Cardiac atrium fibroblast (primary cell): Measurements from ENCODE around the gene SLTM. TPM values are rescaled to one million over a fixed set of nuclear protein-coding genes. Genes with fewer than 3 reads are reported as not detected.

Experiments
- total RNA-seq: library from RNA; depleted of rRNA; stranded (reverse); fragments of >200 nt; gene quantifications from 2 replicates; pipeline ENCODE4 v1.2.3, GENCODE V29; 2015

Gene SLTM
- total RNA-seq: 19.6 and 37.2 TPM in 2 replicates

DNA sequence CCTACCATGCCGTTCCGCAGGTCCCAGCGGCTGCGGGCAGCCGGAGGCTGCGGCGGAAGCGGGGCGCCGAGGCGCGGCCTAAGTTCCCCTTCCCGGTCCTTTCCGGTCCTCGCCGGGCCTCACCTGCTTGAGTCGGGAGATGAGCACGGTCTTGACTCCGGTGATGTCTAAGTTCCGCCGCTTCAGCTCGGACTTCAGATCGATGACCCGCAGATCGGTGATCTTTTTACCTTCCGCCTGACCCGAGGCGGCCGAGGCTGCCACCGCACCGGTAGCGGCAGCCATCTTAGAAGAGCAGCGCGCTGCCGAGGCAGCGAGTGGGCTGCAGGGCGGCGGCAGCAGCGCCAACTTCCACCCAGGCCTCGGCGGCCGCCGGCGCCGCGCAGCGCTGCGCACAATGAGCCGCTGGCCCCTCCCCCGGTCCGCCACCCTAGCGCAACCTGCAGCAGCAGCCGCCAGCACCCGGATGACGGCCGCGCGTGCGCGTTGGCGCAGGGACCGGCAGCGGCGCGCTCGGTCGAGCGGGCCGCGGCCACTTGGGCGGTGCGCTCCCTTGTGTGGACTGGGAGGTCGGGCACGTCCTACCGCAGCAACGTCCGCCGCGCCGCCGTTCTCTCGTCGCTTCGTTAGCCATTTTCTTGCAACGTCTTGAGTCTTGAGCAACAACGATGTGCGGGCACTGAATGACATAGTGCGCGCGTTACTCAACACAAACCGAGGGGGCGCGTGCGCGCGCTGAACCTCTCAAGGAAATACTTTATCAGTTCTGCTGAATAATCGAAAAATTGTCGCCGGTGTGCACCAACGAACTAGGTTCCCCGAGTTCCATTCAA, at the start of gene SLTM:
TSS of gene SLTM (minus strand) at position 399 of the 833 bp plus-strand sequence. CDS start at position 285, 114 bp downstream.

Other genes with a start within 250 kb of the SLTM start
- gene ADAM10, start 184.0 kb downstream of the SLTM start, total RNA-seq: 138 and 211 TPM in 2 replicates
- gene MINDY2, start 162.4 kb downstream of the SLTM start, total RNA-seq: 14.6 and 14.8 TPM in 2 replicates
- 9.7 and 13.8 TPM in 2 replicates for gene RNF111, start 54.0 kb upstream of the SLTM start, total RNA-seq
- gene CCNB2, start 171.5 kb upstream of the SLTM start, total RNA-seq: 19.3 and 22.2 TPM in 2 replicates